Activated CD4-positive, alpha-beta T cell treated with anti-CD3 and anti-CD28 coated beads, Interleukin-2, amount 50 U/mL, for 24 hours (primary cell): Measurements from ENCODE around the gene MAP4K5.
A peak's percentile ranks its signal among the peaks of the same experiment; 100 is the strongest.
"Not testable (repeated sequence)": the region's sequence is repeated elsewhere in the genome, so short reads cannot be mapped to it uniquely, and the experiment has no call there.

ENCODE experiments used
- DNase-seq, 2 donors: peaks; one replicate each; pipeline ENCODE4 v3.0.0-alpha.2; 2020; ENCODE audit warnings: low read depth in 1 of 2, low spot score in 1 of 2

The MAP4K5 gene

GRCh38 chr14:50532502-50533240, at the start of gene MAP4K5:
TSS of gene MAP4K5 (minus strand) at chr14:50532569. CDS start at chr14:50532049, 520 bp downstream.
- peak; percentile 76 to 84 for DNase-seq

GRCh38 chr14:50578433-50578832, 46.1 kb upstream of the MAP4K5 start:
- no peak for DNase-seq

- DNase-seq: no peak
These were observed 45.6 kb upstream of the MAP4K5 start for GRCh38 chr14:50577982-50578381.

GRCh38 chr14:50575769-50576168, 43.4 kb upstream of the MAP4K5 start:
- no peak for DNase-seq

GRCh38 chr14:50573862-50574261, 41.5 kb upstream of the MAP4K5 start:
- DNase-seq: no peak

- DNase-seq: no peak
These were observed 37.4 kb upstream of the MAP4K5 start for GRCh38 chr14:50569714-50570274.

GRCh38 chr14:50562841-50563240, 30.5 kb upstream of the MAP4K5 start:
- DNase-seq: no peak

GRCh38 chr14:50560931-50561285, 28.5 kb upstream of the MAP4K5 start:
- peak; percentile 37 to 44 for DNase-seq

GRCh38 chr14:50559990-50560930, 27.9 kb upstream of the MAP4K5 start, which contains the start of gene ATL1:
TSS of gene ATL1 (plus strand) at chr14:50560145. CDS start at chr14:50560266, 121 bp downstream.
- peak; percentile 11 to 13 for DNase-seq

- not testable (repeated sequence) for DNase-seq
These were observed 20.4 kb upstream of the MAP4K5 start for GRCh38 chr14:50552796-50553195.

- DNase-seq: no peak
These were observed 19.5 kb upstream of the MAP4K5 start for GRCh38 chr14:50551877-50552276.

- DNase-seq: no peak
These were observed 17.9 kb upstream of the MAP4K5 start for GRCh38 chr14:50550294-50550693.

GRCh38 chr14:50545618-50546017, 13.2 kb upstream of the MAP4K5 start:
- no peak for DNase-seq

- DNase-seq: no peak
These were observed 12.5 kb upstream of the MAP4K5 start for GRCh38 chr14:50544911-50545310.

- peak in 1 of 2 donors; percentile 46 for DNase-seq
These were observed 10.6 kb upstream of the MAP4K5 start for GRCh38 chr14:50542941-50543418.

GRCh38 chr14:50541159-50541567, 8.8 kb upstream of the MAP4K5 start:
- no peak for DNase-seq

GRCh38 chr14:50539051-50539450, 6.7 kb upstream of the MAP4K5 start:
- no peak for DNase-seq

GRCh38 chr14:50538034-50538433, 5.7 kb upstream of the MAP4K5 start:
- DNase-seq: not testable (repeated sequence)

GRCh38 chr14:50534997-50535396, 2.6 kb upstream of the MAP4K5 start:
- DNase-seq: no peak

GRCh38 chr14:50534416-50534815, 2.0 kb upstream of the MAP4K5 start:
- DNase-seq: no peak

GRCh38 chr14:50533806-50534205, 1.4 kb upstream of the MAP4K5 start:
- no peak for DNase-seq
